Glutamatergic neuron (in vitro differentiated cells): ENCODE results near the gene HOXA9. TPM values are rescaled to one million over a fixed set of nuclear protein-coding genes. Genes with fewer than 3 reads are reported as not detected.

ENCODE experiments used
- DNase-seq: peaks from one replicate; pipeline ENCODE4 v3.0.0; 2022
- H3K27ac Mint-ChIP-seq: one replicate; pipeline ENCODE4 v1.8.0; 2020; ENCODE audit warnings: mild to moderate bottlenecking, mixed read lengths, inconsistent platforms; ENCODE audit not compliant: unreplicated experiment
- H3K27me3 Mint-ChIP-seq: one replicate; pipeline ENCODE4 v1.8.0; 2020; ENCODE audit warnings: mild to moderate bottlenecking, moderate library complexity, mixed read lengths, inconsistent platforms; ENCODE audit not compliant: unreplicated experiment
- H3K36me3 Mint-ChIP-seq: one replicate; pipeline ENCODE4 v1.8.0; 2020; ENCODE audit warnings: mild to moderate bottlenecking, mixed read lengths, inconsistent platforms; ENCODE audit not compliant: unreplicated experiment
- H3K4me1 Mint-ChIP-seq: one replicate; pipeline ENCODE4 v1.8.0; 2020; ENCODE audit warnings: mild to moderate bottlenecking, low read depth, mixed read lengths, inconsistent platforms; ENCODE audit not compliant: unreplicated experiment
- H3K4me3 Mint-ChIP-seq: one replicate; pipeline ENCODE4 v1.8.0; 2020; ENCODE audit warnings: mild to moderate bottlenecking, mixed read lengths, inconsistent platforms; ENCODE audit not compliant: unreplicated experiment
- H3K9me3 Mint-ChIP-seq: one replicate; pipeline ENCODE4 v1.8.0; 2020; ENCODE audit warnings: mild to moderate bottlenecking, moderate library complexity, mixed read lengths, inconsistent platforms; ENCODE audit not compliant: unreplicated experiment
- total RNA-seq: library from RNA; stranded (reverse); fragmentation: NEBNext Ultra II Directional; extraction: Animal tissue kit (Norgen Biotek cat#: 25700); gene quantifications from one replicate; pipeline ENCODE4 v1.2.1, GENCODE V29; 2021; ENCODE audit not compliant: unreplicated experiment
- TF ChIP-seq, protein P1 (sequence below): fragments of 200-600 bp; sonication (generic); IDR thresholded peaks from one replicate; pipeline ENCODE4 v1.5.0; 2021; ENCODE audit not compliant: partially characterized antibody, unreplicated experiment

HOXA9 gene
- total RNA-seq, 1 donor from 2014 or later = not detected

DNA sequence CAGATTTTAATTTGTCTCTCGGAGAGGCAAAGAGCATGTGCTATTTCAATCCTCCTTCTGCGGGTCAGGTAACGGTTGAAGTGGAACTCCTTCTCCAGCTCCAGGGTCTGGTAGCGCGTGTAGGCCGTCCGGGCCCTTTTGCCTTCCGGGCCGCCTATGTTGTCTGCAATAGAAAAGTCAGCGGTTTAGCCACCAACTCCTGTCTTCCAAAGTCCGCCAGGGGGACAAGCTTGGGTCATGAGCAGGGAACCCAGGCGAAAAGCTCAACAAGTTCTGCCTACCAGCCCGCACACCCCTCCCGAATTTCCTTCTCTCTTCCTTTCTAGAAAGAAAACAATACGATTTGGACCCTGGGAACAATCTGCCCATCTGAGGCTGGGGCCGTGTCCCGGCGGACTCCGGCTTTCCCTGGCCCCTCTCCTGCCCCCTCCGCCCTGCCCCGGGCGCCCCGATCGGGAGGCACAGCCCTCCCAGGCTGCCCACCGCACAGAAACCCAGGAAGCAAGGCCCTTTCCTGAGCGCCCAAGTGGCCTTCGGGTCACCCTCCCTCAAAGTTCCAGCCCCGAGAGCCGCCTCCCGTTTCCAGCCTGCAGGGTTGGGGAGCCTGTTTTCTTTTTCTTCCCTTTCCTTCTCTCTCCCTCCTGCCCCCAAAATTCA is 23.3 kb downstream of the HOXA9 start:
- peaks cover 5% of the 10 kb centered on the region for H3K9me3 Mint-ChIP-seq
- peak overlapping the region; percentile 83 for H3K4me3 Mint-ChIP-seq
- DNase-seq = no peak
- TF ChIP-seq, protein P1, sequence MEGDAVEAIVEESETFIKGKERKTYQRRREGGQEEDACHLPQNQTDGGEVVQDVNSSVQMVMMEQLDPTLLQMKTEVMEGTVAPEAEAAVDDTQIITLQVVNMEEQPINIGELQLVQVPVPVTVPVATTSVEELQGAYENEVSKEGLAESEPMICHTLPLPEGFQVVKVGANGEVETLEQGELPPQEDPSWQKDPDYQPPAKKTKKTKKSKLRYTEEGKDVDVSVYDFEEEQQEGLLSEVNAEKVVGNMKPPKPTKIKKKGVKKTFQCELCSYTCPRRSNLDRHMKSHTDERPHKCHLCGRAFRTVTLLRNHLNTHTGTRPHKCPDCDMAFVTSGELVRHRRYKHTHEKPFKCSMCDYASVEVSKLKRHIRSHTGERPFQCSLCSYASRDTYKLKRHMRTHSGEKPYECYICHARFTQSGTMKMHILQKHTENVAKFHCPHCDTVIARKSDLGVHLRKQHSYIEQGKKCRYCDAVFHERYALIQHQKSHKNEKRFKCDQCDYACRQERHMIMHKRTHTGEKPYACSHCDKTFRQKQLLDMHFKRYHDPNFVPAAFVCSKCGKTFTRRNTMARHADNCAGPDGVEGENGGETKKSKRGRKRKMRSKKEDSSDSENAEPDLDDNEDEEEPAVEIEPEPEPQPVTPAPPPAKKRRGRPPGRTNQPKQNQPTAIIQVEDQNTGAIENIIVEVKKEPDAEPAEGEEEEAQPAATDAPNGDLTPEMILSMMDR = no peak
- no peak overlapping the region for H3K27ac Mint-ChIP-seq
- H3K4me1 Mint-ChIP-seq = no peaks in the 10 kb centered on the region
- H3K36me3 Mint-ChIP-seq = peaks cover 15% of the 10 kb centered on the region
- H3K27me3 Mint-ChIP-seq = peaks cover 42% of the 10 kb centered on the region

DNA sequence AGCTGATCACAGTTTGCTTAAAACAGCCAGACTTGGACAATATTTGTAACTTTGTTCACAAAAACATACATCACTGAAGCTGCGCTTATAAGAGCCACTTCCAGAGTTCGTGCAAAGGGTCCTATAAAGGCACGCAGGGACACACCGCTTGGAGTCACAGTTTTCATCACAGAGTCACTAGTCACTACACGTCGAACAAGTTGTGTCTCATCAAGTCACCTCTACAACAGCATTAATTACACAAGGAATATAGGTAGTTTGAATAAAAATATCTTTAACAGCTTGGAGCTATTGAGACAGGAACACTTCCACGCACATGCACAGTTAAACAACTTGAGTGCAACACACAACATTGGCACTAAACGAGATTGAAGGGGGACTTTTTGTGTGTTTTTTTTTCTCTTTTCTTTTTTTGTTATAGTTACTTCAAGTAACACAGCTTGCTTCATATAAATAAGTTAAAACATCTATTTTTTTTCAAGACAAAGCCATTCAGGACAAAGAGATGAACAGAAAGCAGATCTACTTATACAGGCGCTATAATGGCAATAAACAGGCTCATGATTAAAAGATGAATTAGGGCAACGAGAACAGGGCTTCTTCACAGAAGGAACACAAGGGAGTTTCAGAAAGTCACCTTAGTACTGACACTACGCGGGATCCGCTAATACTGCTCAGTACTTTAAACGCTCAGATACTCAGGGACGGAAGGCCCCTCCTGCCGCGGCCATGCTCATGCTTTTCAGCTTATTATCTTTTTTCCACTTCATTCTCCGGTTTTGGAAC is 24.0 kb downstream of the HOXA9 start:
- no peak overlapping the region for H3K4me3 Mint-ChIP-seq
- DNase-seq = no peak
- peaks cover 2% of the 10 kb centered on the region for H3K9me3 Mint-ChIP-seq
- H3K36me3 Mint-ChIP-seq = peaks cover 9% of the 10 kb centered on the region
- peaks cover 37% of the 10 kb centered on the region for H3K27me3 Mint-ChIP-seq
- no peaks in the 10 kb centered on the region for H3K4me1 Mint-ChIP-seq
- TF ChIP-seq, protein P1 = no peak
- H3K27ac Mint-ChIP-seq = no peak overlapping the region

DNA sequence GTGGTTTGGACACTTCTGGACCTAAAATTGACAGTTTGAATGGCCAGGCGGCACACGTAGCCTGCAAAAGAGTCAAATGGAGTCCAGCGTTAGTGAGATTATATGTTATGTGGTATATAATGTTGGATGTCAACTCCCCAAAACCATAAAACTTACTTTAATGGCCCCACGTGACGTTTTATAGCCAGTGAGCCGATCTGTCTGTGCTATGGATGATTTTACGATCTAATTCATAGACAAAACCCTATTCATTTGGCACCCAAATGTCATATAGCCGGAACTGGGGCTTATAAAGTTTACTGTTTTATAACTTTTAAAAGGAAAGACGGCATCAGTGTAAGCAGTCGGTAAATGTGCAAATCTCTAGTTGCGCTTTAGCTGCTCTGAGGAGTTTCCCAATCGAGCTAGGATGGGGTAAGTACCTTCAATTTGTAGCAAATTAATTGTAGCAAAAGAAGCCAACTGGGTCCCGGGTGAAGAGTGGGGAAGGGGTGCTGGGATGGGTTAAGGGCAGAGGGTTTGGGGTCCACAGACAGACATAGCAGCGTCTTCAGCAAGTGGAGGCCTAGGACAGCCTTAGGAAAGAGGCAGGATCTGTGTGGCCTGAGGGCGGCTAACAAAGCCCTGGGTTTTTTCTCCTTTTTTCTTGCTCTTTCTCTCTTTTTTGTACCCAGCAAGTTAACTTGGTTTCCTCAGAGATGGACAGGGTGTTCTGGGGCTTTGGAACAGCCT is 25.0 kb downstream of the HOXA9 start:
- H3K27me3 Mint-ChIP-seq = peaks cover 37% of the 10 kb centered on the region
- DNase-seq = no peak
- no peak overlapping the region for H3K27ac Mint-ChIP-seq
- TF ChIP-seq, protein P1 = no peak
- no peak overlapping the region for H3K4me3 Mint-ChIP-seq
- H3K4me1 Mint-ChIP-seq = no peaks in the 10 kb centered on the region
- peaks cover 5% of the 10 kb centered on the region for H3K36me3 Mint-ChIP-seq
- peaks cover 4% of the 10 kb centered on the region for H3K9me3 Mint-ChIP-seq

- TF ChIP-seq, protein P1 = no peak
- H3K4me1 Mint-ChIP-seq = no peaks in the 10 kb centered on the region
- DNase-seq = no peak
- H3K27ac Mint-ChIP-seq = no peak overlapping the region
- no peak overlapping the region for H3K4me3 Mint-ChIP-seq
- H3K36me3 Mint-ChIP-seq = peaks cover 5% of the 10 kb centered on the region
- peaks cover 4% of the 10 kb centered on the region for H3K9me3 Mint-ChIP-seq
- peaks cover 35% of the 10 kb centered on the region for H3K27me3 Mint-ChIP-seq
Measured at GRCh38 chr7:27139334-27140125, 25.8 kb downstream of the HOXA9 start.
